Activated T-cell treated with anti-CD3 and anti-CD28 coated beads, Interleukin-2, amount 50 U/mL, for 24 hours (primary cell): Measurements from ENCODE around the gene PHF21A.

ENCODE experiments used
- DNase-seq: peaks from one replicate; pipeline ENCODE4 v3.0.0-alpha.2; 2020
- H3K27ac Mint-ChIP-seq: 2 replicates; pipeline ENCODE4 v1.8.0; 2020; ENCODE audit warnings: mild to moderate bottlenecking, mixed read lengths
- H3K27me3 Mint-ChIP-seq: 2 replicates; pipeline ENCODE4 v1.8.0; 2020; ENCODE audit warnings: mixed read lengths
- H3K36me3 Mint-ChIP-seq: 2 replicates; pipeline ENCODE4 v1.8.0; 2020; ENCODE audit warnings: low read depth, mixed read lengths
- H3K4me1 Mint-ChIP-seq: 2 replicates; pipeline ENCODE4 v1.8.0; 2020; ENCODE audit warnings: low read depth, mixed read lengths
- H3K4me3 Mint-ChIP-seq: 2 replicates; pipeline ENCODE4 v1.8.0; 2020; ENCODE audit warnings: mild to moderate bottlenecking, moderate library complexity, mixed read lengths
- H3K9me3 Mint-ChIP-seq: 2 replicates; pipeline ENCODE4 v1.8.0; 2020; ENCODE audit warnings: mixed read lengths

PHF21A gene

DNA sequence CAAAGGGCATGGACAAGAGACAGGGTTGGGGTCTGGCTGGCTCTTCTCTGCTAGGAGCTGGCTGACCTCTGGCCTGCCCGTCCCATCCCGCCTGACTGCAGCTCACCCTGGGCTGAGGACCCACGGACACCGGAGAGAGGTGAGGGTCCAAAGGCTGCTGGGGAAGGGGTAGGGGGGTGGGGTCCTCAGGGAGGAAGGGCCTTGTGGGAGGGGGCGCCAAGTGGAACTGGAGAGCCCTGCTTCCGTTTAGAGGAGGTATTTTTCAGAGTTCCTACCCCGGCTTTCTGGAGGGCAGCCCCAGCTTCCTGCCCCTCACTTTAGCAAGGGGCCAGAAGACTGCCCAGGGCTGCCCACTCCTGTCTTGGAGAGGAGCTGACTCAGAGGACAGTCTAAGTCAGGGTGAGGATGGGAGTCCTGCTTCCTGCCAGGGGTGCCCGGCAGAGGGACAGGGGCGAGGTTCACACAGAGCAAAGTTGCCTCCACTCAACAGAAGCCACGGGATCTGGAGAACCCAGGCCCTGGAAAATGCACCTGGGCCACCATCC is 191.7 kb downstream of the PHF21A start:
- Mint-ChIP-seq H3K4me1 (peaks cover 32% of the 10 kb centered on the region), H3K27me3 (no peaks in the 10 kb centered on the region), H3K27ac (peak overlapping the region; percentile 45), H3K9me3 (no peaks in the 10 kb centered on the region), H3K36me3 (peaks cover 22% of the 10 kb centered on the region), H3K4me3 (no peak overlapping the region)
- peak; percentile 33 for DNase-seq

DNA sequence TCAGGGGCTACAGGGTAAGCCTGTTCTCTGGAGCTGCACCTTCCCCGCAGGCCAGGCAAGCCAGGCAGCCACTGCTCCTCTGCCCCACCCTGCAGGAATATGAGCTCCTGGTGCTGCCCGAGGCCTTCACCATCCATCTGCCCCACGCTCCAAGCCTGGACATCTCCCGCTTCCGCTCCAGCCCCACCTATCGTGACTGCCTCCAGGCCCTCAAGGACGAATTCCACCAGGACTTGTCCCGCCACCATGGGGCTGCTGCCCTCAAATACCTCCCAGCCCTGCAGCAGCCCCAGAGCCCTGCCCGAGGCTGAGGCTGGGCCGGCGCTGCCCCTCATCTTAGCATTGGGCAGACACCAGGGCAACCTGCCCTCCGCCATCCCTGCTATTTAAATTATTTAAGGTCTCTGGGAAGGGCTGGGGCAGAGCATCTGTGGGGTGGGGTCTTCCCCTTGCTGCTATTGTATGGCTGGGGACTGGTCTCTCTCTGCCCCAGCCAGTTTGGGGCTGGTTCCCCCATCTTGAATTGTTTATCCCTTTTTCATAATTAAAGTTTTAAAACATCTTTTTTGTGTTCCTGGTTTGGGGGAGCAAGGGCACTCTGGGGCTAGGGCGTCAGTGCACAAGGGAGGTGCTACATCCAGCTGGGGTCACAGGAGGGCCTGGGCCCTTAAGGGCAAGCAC is 192.6 kb downstream of the PHF21A start:
- DNase-seq = peak; percentile 29
- Mint-ChIP-seq H3K4me3 (no peak overlapping the region), H3K27me3 (peaks cover 7% of the 10 kb centered on the region), H3K4me1 (peaks cover 37% of the 10 kb centered on the region), H3K9me3 (no peaks in the 10 kb centered on the region), H3K36me3 (peaks cover 15% of the 10 kb centered on the region), H3K27ac (peak overlapping the region; percentile 17)

- peaks cover 41% of the 10 kb centered on the region for H3K4me1 Mint-ChIP-seq
- peaks cover 10% of the 10 kb centered on the region for H3K36me3 Mint-ChIP-seq
- H3K9me3 Mint-ChIP-seq = no peaks in the 10 kb centered on the region
- peak; percentile 27 for DNase-seq
- no peak overlapping the region for H3K4me3 Mint-ChIP-seq
- H3K27me3 Mint-ChIP-seq = peaks cover 11% of the 10 kb centered on the region
- H3K27ac Mint-ChIP-seq = no peak overlapping the region
Observed at GRCh38 chr11:45927684-45928413, 193.4 kb downstream of the PHF21A start.

GRCh38 chr11:45927332-45927683 is 193.9 kb downstream of the PHF21A start:
- Mint-ChIP-seq H3K27ac (peak overlapping the region; percentile 29), H3K27me3 (peaks cover 11% of the 10 kb centered on the region), H3K4me3 (no peak overlapping the region), H3K9me3 (no peaks in the 10 kb centered on the region), H3K36me3 (peaks cover 8% of the 10 kb centered on the region), H3K4me1 (peaks cover 41% of the 10 kb centered on the region)
- DNase-seq = peak; percentile 28

- Mint-ChIP-seq H3K27me3 (peaks cover 11% of the 10 kb centered on the region), H3K4me3 (no peak overlapping the region), H3K4me1 (peaks cover 41% of the 10 kb centered on the region), H3K9me3 (no peaks in the 10 kb centered on the region), H3K36me3 (peaks cover 3% of the 10 kb centered on the region), H3K27ac (peak overlapping the region; percentile 29)
- no peak for DNase-seq
Observed at GRCh38 chr11:45926536-45927331, 194.5 kb downstream of the PHF21A start.

GRCh38 chr11:45926001-45926401 is 195.3 kb downstream of the PHF21A start:
- Mint-ChIP-seq H3K4me3 (no peak overlapping the region), H3K9me3 (no peaks in the 10 kb centered on the region), H3K27ac (no peak overlapping the region), H3K27me3 (peaks cover 16% of the 10 kb centered on the region), H3K4me1 (peaks cover 38% of the 10 kb centered on the region), H3K36me3 (no peaks in the 10 kb centered on the region)
- no peak for DNase-seq

DNA sequence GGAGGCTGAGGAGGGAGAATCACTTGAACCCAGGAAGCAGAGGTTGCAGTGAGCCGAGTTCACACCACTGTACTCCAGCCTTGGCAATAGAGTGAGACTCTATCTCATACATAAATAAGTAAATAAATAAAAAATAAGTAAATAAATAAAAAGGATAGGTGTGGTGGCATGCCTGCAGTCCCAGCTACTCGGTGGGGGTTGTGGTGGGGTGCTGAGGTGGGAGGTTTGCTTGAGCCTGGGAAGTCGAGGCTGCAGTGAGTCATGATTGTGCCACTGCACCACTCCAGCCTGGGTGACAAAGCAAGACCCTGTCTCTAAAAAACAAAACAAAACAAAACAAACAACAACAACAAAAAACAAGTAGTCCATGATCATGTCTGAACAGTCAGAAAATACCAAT is 195.7 kb downstream of the PHF21A start:
- Mint-ChIP-seq H3K9me3 (no peaks in the 10 kb centered on the region), H3K4me3 (no peak overlapping the region), H3K27me3 (peaks cover 16% of the 10 kb centered on the region), H3K4me1 (peaks cover 34% of the 10 kb centered on the region), H3K27ac (no peak overlapping the region), H3K36me3 (no peaks in the 10 kb centered on the region)
- DNase-seq = no peak

DNA sequence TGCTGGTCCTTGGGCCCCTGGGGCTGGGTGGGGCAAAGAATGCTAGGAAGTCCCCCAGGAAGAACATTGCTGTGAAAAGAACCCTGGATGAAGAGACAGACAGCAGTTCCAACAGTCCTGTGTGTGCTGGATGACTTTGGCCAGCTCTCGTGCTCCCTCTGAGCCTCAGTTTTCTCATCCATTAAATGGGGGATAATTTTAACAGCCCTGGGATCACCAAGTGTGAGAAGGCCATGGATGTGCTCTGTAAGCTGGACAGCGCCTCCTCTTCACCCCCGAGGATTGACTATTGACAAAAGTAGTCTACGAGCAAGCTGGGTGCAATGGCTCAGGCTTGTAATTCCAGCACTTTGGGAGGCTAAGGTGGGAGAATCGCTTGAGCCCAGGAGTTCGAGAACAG is 196.3 kb downstream of the PHF21A start:
- no peak overlapping the region for H3K4me3 Mint-ChIP-seq
- DNase-seq = no peak
- H3K27ac Mint-ChIP-seq = no peak overlapping the region
- H3K9me3 Mint-ChIP-seq = no peaks in the 10 kb centered on the region
- no peaks in the 10 kb centered on the region for H3K36me3 Mint-ChIP-seq
- peaks cover 16% of the 10 kb centered on the region for H3K27me3 Mint-ChIP-seq
- H3K4me1 Mint-ChIP-seq = peaks cover 28% of the 10 kb centered on the region

- peaks cover 26% of the 10 kb centered on the region for H3K4me1 Mint-ChIP-seq
- H3K4me3 Mint-ChIP-seq = no peak overlapping the region
- H3K9me3 Mint-ChIP-seq = no peaks in the 10 kb centered on the region
- peak overlapping the region; percentile 61 for H3K27ac Mint-ChIP-seq
- DNase-seq = peak; percentile 28
- H3K27me3 Mint-ChIP-seq = peaks cover 16% of the 10 kb centered on the region
- no peaks in the 10 kb centered on the region for H3K36me3 Mint-ChIP-seq
Observed at GRCh38 chr11:45924036-45924915, 197.0 kb downstream of the PHF21A start.

DNA sequence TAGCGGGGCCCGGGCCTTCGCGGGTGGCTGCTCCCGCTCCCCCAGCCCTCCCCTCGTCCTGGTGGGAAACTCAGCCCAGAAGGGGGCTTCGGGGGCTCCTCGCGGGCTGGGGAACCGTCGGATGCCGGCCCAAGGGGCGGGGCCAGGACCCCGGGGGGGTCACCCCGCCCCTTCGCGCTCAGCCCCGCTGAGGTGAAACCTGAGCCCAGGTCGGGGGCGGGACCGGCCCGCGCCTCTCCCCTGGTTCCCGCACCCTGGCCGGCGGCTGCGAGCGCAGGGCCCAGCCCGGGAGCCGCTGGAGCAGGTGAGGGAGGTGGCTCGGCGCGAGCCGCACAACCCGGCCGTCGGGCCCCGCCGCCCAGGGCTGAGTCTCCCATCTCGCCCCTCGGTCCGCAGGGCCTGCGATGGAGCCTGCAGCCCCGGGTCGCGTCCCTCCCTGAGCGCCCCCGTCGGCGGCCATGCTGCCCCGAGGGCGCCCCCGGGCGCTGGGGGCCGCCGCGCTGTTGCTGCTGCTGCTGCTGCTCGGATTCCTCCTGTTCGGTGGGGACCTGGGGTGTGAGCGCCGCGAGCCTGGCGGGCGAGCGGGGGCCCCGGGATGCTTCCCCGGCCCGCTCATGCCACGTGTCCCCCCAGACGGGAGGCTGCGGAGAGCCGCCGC is 198.7 kb downstream of the PHF21A start, which contains the start of gene LARGE2:
Gene LARGE2, plus strand, starts transcription at position 232 of the 658 bp plus-strand sequence. Its CDS starts 227 bp downstream, at position 459.
- Mint-ChIP-seq H3K4me1 (peaks cover 32% of the 10 kb centered on the region), H3K27ac (peak within 1 kb of the TSS; percentile 79), H3K27me3 (peaks cover 16% of the 10 kb centered on the region), H3K36me3 (peaks cover 7% of the 10 kb centered on the region), H3K9me3 (no peaks in the 10 kb centered on the region), H3K4me3 (peak within 1 kb of the TSS; percentile 66)
- DNase-seq = peak; percentile 54

DNA sequence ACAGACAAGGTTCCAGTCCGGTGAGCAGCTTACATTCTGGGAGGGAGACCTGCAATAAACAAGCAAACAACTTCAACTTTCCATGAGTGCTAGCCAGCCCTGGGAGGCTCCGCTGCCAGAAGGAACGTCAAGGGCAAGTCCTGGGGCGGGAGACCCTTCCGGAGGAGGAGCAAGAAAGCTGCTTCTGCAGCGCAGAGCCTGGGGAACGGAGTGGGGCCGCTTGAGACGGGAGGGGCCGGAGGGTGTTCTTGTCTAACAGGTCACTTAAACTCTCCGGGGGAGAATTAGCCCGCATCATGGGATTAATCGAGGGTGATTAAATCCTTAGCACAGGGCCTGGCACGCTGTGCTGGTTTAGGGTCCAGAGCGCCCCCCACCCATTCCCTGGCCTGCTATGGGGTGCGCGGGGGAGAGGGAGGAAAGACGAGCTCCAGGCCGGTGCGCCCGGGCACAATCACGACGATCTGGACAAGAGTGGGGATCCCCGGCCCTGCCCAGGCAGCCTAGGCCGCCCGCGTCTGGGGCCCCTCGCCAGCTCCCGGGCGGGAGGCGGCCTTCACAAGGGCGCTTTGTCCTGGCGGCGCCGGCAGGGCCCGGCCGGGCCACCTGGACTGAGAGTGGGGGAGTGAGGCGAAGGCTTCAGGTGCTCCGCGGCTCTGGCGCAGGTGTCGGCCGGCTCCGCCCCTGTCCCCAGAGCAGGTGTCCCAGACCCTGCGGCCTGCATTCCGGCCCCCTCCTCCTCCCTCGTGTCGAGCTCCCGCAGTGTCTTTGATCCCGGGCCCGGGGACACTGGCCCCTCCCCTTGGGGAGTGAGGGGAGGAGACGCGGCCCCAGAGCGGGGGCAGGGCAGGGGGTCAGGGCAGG is 199.5 kb downstream of the PHF21A start:
- Mint-ChIP-seq H3K27me3 (peaks cover 16% of the 10 kb centered on the region), H3K27ac (peak overlapping the region; percentile 44), H3K9me3 (no peaks in the 10 kb centered on the region), H3K36me3 (peaks cover 10% of the 10 kb centered on the region), H3K4me3 (peak overlapping the region; percentile 24), H3K4me1 (peaks cover 28% of the 10 kb centered on the region)
- DNase-seq = peak; percentile 46

DNA sequence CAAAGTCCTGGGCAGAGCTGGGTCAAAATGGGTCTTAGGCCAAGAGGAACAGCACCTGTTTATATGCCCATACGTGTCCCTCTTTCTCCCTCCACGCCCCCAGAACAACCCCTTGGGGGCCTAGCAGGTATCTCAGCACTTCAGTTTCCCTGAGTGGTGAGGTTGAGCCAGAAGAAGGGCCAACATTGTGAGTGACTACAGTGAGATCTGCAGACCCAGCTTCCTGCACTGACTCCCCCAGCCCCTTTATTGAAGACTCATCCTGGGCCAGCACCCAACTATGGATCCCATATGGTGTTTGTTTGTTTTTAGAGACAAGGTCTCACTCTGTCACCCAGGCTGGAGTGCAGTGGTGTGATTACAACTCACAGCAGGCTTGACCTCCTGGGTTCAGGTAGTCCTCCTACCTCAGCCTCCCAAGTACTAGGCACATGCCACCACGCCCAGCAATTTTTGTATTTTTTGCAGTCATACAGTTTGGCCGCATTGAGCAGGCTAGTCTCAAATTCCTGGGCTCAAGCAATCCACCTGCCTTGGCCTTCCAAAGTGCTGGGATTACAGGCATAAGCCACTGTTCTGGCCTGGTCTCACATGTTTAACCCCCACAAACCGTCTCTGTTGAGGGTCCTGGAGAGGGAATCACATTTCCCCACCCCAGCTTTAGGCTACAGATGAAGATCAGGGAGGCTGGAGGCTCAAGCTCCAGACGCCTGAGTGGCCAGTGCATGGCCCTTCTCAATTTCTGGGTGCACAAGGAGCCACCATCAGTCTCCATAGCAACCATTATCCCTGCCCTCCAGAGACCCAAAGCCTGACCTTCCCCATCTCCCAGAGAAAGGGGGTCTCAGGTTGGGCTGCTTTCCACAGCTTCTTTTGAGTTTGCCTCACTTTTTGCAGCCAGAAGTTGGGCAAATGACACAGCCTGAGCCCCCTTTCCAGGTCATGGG is 200.4 kb downstream of the PHF21A start:
- Mint-ChIP-seq H3K36me3 (peaks cover 17% of the 10 kb centered on the region), H3K4me1 (peaks cover 37% of the 10 kb centered on the region), H3K27me3 (peaks cover 16% of the 10 kb centered on the region), H3K27ac (no peak overlapping the region), H3K9me3 (no peaks in the 10 kb centered on the region), H3K4me3 (no peak overlapping the region)
- DNase-seq = peak; percentile 27
